WTC11 (cell line): ENCODE measurements around the gene HLA-G.

ENCODE experiments used
- CTCF ChIP-seq: fragments of 200-600 bp; IDR thresholded peaks from 2 replicates; pipeline ENCODE4 v1.8.0; 2022; ENCODE audit warnings: antibody characterized with exemption
- E2F1 ChIP-seq: sonication (generic); formaldehyde crosslinking; IDR thresholded peaks from 2 replicates; pipeline ENCODE4 v1.8.0; 2022; ENCODE audit warnings: mild to moderate bottlenecking, missing genetic modification reagents
- EMX1 ChIP-seq: fragments of 250-450 bp; sonication (Bioruptor Pico); IDR thresholded peaks from 2 replicates; pipeline ENCODE4 v1.8.0; 2021; ENCODE audit warnings: mild to moderate bottlenecking
- FOXJ3 ChIP-seq: sonication (generic); formaldehyde crosslinking; IDR thresholded peaks from 2 replicates; pipeline ENCODE4 v1.9.0; 2021; ENCODE audit warnings: missing genetic modification reagents, mild to moderate bottlenecking, borderline replicate concordance
- FOXK1 ChIP-seq: sonication (generic); formaldehyde crosslinking; IDR thresholded peaks from 2 replicates; pipeline ENCODE4 v1.8.0; 2022; ENCODE audit warnings: mild to moderate bottlenecking, moderate library complexity, missing genetic modification reagents
- FOXP4 ChIP-seq: sonication (generic); formaldehyde crosslinking; IDR thresholded peaks from 2 replicates; pipeline ENCODE4 v1.8.0; 2022; ENCODE audit warnings: mild to moderate bottlenecking, missing genetic modification reagents
- NR1H2 ChIP-seq: sonication (generic); formaldehyde crosslinking; IDR thresholded peaks from 2 replicates; pipeline ENCODE4 v1.9.0; 2021; ENCODE audit warnings: mild to moderate bottlenecking, moderate library complexity, missing genetic modification reagents
- NR2C2 ChIP-seq: sonication (generic); formaldehyde crosslinking; IDR thresholded peaks from 2 replicates; pipeline ENCODE4 v1.8.0; 2022; ENCODE audit warnings: mild to moderate bottlenecking, missing genetic modification reagents
- TF ChIP-seq, protein P1 (sequence below): sonication (generic); formaldehyde crosslinking; IDR thresholded peaks from 2 replicates; pipeline ENCODE4 v1.8.1; 2022; ENCODE audit warnings: low read depth, mild to moderate bottlenecking, moderate library complexity, missing genetic modification reagents, borderline replicate concordance
- TF ChIP-seq, protein P2 (sequence below): sonication (generic); formaldehyde crosslinking; conservative IDR thresholded peaks from 2 replicates; pipeline ENCODE4 v1.8.1; 2022; ENCODE audit warnings: mild to moderate bottlenecking, missing genetic modification reagents

GRCh38 chr6:29824144-29824543, 3.5 kb upstream of the HLA-G start:
- TF ChIP-seq CTCF (no peak), NR2C2 (CRISPR knock-in tag) (no peak), EMX1 (no peak), FOXP4 (CRISPR knock-in tag) (no peak), FOXK1 (CRISPR knock-in tag) (no peak), NR1H2 (no peak), FOXJ3 (CRISPR knock-in tag) (no peak), E2F1 (CRISPR knock-in tag) (no peak)
- TF ChIP-seq, protein P1, sequence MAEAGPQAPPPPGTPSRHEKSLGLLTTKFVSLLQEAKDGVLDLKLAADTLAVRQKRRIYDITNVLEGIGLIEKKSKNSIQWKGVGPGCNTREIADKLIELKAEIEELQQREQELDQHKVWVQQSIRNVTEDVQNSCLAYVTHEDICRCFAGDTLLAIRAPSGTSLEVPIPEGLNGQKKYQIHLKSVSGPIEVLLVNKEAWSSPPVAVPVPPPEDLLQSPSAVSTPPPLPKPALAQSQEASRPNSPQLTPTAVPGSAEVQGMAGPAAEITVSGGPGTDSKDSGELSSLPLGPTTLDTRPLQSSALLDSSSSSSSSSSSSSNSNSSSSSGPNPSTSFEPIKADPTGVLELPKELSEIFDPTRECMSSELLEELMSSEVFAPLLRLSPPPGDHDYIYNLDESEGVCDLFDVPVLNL (CRISPR knock-in tag): no peak
- TF ChIP-seq, protein P2, sequence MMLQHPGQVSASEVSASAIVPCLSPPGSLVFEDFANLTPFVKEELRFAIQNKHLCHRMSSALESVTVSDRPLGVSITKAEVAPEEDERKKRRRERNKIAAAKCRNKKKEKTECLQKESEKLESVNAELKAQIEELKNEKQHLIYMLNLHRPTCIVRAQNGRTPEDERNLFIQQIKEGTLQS (CRISPR knock-in tag): no peak
